GM21786 (cell line): Measurements from ENCODE around the gene DHRS7B.
"Not testable (repeated sequence)": the region's sequence is repeated elsewhere in the genome, so short reads cannot be mapped to it uniquely, and the experiment has no call there.

Source experiments
- ATAC-seq: cut with Tn5 transposase; IDR thresholded peaks from one replicate; pipeline ENCODE4 v1.9.1; 2021; ENCODE audit not compliant: unreplicated experiment

DHRS7B gene, protein sequence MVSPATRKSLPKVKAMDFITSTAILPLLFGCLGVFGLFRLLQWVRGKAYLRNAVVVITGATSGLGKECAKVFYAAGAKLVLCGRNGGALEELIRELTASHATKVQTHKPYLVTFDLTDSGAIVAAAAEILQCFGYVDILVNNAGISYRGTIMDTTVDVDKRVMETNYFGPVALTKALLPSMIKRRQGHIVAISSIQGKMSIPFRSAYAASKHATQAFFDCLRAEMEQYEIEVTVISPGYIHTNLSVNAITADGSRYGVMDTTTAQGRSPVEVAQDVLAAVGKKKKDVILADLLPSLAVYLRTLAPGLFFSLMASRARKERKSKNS

DNA sequence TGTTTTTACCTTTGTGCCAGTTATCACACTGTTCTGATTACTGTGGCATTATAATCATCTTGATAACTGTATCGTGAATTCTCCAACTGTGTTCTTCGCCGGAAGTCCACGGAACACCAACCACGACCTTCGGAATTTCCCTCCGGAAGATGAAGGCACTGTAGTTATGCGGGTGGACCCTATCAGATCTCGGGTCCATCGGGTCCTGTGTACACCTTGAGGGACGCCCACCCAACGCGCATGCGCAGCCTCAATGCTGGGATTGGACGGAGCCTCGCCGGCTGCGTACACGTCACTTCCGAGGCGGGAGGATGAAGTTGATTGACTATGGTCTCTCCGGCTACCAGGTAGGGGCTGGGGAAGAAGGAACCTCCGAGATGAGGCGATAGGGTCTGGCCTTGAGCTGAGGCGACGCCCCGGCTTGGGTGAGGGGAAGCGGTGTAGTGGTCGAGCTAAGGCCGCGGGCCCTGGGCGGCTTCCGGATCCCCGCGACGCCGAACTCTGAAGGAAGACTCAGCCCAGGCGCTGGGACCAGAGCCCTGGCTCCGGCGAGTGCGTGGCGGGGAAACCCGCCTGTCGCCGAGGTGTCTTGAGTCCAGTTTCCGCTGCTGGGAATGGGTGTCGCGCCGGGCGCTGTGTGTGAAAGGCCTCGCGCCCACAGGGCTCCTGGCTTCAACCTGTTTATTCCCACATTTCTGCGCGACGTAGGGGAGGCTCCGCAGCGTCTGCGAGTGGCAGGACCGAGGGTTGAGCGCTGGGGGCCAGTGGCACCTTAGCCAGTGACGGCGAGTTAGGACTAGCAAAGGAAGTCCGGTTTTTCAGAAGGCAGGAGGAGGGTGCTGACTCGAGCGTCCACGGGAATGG is at the start of gene DHRS7B:
Gene DHRS7B (plus strand): TSS at position 320 of the 864 bp plus-strand sequence. CDS start 8 bp downstream, at position 328.
- peak; percentile 95 for ATAC-seq

DNA sequence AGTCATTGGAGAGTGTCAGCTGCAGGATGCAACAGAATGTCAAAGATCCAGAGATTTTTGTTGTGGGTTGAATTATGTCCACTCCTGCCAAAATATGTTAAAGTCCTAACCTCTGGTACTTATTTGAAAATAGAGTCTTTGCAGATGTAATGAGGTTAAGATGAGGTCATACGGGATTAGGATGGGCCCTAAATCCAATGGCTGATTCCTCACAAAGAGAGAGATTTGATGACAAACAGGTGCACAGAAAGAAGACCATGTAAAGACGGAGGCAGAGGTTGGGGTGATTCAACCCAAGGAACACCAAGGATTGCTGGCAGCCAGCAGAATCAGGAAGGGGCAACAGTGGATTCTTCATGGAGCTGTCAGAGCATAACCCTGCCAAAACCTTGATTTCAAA is 49.5 kb upstream of the DHRS7B start:
- no peak for ATAC-seq

DNA sequence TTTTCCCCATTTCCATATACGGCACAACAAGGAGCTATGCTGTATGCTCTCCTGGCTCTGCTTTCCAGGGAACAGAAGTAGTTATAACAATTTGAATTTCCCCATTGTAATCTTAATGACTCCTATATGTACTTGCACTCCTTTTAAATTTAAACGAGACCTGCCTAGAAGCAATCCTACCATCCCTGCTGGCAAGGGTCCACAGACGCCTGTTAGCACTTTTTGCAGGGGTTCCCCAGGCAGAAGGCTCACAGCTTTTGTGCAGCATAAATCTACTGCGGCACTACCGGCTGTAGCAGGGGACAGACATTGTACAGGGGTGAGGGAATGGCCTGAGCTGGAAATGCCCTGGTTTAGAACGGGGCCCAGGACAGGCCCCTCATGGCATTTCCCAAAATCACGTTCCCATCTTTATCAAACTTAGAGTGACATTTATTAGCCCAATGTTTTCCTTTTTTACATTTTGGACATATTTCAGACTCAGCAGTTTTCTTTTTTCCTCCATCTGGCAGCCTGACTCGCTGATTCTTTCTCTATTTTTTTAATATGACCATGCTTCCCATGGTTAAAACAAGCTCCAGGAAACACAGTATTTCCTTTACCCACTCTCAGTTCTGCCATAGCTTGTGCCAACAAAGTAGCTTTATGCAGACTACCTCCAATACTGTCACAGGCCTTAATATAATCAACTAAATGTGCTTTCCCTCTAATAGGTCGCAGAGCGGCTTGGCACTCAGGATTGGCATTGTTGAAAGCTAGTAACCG is 48.6 kb upstream of the DHRS7B start:
- no peak for ATAC-seq

DNA sequence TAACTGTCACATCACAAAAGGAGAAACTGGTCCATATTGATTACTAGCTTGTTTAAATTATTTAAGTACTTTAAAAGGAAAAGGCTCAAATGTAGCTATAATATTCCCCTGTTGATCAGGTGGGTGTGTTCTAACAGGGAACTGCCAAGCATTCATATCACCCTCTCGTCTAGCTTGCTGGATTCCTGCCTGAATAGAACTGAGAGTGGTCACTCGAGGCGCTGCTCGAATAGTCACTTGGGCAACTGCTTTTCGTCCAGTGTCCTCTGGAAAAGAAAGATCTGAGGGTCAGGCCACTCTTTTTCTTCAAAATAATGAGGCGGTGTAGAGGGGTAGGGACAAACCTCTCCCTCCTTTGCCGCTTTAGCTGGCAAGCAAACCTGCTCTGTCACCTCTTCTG is 47.6 kb upstream of the DHRS7B start:
- no peak for ATAC-seq

DNA sequence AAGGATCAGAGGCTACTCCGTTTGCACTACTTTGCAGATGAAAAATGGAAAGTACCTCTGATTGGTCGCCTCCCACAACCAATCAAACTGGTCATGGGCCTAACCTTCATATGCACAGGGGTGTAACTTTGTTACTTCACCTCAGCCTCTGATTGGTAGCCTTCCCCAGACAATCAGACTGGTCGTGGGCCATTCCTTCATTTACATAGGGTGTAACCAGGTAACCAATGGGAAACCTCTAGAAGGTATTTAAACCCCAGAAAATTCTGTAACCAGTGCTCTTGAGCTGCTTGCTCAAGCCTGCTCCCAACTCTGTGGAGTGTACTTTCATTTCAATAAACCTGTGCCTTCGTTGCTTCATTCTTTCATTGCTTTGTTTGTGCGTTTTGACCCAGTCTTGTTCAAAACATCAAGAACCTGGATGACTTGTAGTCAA is 44.7 kb upstream of the DHRS7B start:
- no peak for ATAC-seq

DNA sequence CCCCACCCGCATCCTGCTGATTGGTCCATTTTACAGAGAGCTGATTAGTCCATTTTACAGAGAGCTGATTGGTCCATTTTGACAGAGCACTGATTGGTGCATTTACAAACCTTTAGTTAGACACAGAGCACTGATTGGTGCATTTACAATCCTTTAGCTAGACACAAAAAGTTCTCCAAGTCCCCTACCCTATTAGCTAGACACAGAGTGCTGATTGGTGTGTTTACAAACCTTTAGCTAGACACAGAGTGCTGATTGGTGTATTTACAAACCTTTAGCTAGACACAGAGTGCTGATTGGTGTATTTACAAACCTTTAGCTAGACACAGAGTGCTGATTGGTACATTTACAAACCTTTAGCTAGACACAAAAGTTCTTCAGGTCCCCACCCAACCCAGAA is 41.5 kb upstream of the DHRS7B start:
- not testable (repeated sequence) for ATAC-seq

DNA sequence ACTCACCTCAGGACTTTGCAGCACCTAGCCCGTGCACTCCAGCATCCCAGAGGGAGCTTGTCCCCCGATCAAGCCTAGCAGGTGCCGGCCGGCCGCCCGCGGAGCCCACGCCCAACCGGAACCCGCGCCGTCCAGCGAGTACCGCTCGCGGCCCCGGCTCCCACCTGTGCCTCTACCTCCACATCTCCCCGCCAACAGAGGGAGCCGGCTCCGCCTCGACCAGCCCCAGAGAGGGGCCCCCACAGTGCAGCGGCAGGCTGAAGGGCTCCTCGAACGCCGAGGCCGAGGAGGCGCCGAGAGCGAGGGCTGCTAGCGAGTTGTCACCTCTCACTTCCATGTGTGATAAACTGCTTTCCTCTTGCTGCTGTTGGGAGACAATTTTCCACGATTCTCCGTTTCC is 41.1 kb upstream of the DHRS7B start:
- no peak for ATAC-seq

DNA sequence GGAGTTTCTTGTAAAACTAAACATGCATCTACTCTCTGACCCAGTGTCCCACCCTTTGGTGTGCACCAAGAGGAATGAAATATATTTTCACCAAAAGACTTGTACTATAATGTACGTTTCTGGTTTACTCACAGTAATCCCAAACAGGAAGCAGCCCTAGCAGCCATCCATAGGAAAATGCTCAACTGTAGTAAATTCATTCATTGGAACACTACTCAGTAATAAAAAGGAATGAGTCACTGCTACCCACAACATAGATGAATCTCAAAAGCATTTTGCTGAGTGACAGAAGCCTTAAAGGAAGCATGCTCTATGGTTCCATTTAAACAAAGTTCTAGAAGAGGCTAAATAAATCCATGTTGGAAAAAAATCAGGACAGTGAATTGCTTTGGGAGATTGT is 37.6 kb upstream of the DHRS7B start:
- ATAC-seq, result no peak

DNA sequence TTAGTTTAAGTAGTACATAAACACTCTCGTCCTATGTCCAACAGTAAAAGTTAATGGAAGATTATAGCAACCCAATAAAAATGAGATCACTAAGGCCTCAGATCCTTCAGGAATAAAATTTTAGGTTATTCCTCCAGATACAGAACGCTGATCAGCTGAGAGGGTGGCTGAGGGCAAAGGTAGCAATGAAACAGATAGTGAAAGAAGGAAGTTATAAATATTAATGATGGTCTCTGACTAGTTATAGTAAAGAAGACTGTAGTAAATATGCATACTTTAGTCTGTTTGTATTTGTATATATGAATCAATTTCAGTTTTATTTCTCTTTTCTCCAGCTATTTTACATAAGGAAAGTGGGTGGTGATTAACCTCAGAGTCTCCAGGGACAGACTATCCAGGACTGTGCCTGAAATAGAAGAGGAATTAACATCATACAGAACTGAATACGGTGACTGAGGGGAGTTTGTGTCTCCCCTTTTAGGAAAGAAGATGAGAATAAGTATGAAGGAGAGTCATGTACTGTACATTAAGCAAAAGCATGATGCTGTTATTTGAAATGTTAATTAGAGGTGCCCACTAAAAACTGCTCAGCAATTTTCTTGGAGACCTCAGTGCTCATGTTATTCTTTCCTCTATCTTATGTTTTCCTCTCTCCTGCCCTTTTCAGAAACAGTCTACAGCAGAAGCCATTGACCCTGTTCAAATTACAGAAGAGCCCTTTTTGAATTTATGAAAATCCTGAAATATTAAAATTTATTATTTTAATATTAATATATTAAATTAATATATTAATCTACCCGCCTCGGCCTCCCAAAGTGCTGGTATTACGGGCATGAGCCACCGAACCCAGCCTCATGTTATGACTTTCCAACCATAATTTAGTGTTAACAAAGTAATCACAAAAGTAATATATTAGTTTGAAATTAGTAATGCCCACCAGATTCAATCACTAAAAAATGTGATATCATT is 36.5 kb upstream of the DHRS7B start:
- ATAC-seq, result no peak

DNA sequence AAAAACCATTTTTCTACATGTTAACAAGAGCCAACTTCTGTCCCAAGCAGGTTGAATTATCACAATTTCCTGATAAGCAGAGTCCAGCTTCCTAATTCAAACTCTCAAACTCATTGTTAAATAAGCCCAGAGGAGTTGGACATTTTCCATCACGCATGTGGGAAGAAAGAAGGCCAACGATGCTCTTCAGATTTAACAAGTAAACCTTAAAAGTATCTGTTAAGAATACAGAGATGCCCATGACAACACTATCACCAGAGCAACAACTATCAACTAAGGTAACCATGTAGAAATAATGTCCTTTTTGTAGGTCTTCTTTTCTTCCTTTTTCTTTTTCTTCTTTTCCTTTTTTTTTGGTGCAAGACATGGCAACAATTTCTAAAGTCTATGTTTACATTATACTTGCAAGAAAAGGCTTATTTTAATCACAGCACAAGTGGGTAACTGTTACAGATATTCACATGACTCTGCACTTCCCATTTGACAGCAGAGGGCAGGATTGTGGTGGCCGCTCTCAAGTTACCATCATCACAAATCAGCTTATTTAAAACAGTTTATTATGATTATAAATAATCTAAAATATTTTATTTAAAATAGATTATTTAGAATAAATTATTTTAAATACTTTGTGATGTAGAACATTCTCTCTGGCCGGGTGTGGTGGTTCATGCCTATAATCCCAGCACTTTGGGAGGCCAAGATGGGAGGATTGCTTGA is 35.7 kb upstream of the DHRS7B start:
- no peak for ATAC-seq

DNA sequence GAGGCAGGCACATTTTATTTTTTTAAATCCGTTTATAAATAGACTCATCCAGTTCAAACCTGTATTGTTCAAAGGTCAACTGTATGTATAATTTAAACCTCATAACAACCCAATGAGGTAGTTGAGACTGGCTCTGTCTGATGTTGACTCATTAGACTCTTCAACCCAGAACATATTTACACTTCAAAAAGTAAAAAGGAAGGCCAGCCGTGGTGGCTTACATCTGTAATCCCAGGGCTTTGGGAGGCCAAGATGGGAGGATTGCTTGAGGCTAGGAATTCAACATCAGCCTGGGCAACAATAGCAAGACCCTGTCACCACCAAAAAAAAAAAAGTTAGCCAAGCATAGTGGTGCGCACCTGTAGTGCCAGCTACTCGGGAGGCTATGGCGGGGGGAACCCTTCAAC is 32.5 kb upstream of the DHRS7B start:
- ATAC-seq, result no peak

DNA sequence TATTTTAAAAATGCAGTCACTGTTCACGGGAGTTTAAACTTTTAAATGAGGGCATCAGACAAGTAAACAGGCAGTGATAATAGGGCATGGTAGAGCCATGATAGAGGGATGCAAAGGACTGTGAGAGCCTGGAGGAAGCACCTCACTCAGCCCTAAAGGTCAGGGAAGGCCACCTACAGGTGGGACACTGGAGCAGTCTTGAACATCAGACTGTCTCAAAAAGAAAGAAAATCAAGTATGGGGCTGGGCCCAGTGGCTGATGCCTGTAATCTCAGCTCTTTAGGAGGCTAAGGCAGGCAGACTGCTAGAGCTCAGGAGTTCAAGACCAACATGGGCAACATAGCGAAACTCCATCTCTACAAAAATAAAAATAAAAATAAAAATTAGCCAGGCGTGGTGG is 31.0 kb upstream of the DHRS7B start:
- ATAC-seq, result no peak

DNA sequence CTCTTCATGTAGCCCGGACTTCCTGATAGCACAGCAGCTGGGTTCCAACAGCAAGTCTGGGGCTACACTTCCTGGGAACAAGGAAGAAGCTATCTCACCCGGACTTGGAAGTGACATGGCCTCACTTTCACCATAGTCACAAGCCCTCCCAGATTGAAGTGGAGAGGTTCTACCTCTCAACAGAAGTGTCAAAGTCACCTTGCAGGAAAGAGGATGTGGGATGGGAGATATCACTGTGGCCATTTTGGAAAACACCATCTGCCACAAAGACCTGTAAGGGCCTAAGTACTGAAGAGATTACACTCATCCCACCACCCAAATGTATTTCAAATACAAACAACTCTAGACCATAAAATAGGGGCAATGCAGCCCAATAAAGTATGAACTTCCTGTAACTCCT is 29.9 kb upstream of the DHRS7B start:
- no peak for ATAC-seq

DNA sequence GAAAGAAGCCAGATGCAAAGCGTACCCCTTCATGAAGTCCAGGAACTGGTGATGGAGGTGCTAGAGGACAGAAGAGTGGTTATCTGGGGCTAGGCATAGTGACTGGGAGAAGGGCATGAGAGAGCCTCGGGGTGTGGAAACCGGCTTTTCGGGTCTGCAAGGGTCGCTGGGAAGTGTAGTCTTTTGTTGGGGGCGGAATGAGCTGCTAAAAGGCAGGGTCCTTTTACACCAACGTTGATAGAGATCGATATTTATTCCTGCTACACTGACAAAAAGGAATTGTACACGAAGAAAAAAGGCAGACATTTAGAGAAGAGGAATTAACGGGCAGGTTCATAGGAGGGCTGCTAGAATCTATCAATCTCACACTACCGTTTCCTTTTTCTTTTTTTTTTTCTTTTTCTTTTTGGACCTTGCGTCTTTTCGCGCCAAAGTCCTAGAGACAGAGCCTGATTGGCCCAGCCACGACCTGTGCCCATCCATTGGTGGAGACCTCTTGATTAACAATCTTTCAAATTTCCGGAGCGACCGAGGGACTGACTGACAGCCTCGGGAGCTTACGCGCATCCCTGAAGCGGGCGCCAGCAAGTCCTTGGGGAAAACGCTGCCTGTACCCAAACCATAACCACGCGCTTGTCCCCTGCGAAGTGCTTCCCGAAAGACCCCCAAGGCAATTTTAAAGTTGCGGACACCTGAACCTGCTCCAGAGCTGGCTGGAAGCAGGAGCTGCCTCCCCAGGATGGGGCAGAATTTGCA is 27.7 kb upstream of the DHRS7B start:
- ATAC-seq, result peak; percentile 96

DNA sequence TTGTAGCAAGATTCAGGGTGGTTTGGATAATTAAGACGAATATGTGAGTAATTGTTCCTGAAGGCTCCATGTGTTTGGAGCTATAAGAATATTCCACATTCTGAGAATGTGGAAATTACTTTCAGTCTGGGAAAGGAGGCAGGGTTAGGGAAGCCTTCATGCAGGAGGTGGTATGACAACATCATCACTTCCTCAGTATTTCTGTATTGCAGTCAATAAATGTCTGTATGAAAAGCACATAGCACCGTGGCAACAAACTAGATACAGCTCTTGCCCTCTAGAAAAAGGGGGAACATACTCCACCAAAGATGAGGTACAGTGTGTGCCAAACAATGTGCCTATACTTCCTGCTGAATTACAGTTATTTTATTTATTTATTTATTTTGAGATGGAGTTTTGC is 26.1 kb upstream of the DHRS7B start:
- ATAC-seq, result no peak

DNA sequence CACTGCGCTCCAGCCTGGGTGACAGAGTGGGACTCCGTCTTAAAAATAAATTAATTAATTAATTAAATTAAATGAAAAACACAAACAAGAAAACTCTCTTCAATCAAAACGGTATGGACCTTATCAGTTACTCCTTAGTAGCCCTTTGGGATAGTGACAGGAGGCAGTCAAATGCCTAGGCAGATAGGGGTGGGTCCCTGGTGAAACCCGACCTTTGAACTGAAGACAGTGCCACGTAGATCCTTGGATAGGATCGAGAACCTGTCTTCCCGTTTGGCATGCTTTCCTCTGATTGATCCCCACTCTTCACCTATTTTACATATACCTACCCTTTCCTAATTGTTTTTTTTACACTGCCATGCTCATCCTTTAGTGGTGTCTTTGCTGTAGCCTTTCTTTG is 22.2 kb upstream of the DHRS7B start:
- no peak for ATAC-seq

DNA sequence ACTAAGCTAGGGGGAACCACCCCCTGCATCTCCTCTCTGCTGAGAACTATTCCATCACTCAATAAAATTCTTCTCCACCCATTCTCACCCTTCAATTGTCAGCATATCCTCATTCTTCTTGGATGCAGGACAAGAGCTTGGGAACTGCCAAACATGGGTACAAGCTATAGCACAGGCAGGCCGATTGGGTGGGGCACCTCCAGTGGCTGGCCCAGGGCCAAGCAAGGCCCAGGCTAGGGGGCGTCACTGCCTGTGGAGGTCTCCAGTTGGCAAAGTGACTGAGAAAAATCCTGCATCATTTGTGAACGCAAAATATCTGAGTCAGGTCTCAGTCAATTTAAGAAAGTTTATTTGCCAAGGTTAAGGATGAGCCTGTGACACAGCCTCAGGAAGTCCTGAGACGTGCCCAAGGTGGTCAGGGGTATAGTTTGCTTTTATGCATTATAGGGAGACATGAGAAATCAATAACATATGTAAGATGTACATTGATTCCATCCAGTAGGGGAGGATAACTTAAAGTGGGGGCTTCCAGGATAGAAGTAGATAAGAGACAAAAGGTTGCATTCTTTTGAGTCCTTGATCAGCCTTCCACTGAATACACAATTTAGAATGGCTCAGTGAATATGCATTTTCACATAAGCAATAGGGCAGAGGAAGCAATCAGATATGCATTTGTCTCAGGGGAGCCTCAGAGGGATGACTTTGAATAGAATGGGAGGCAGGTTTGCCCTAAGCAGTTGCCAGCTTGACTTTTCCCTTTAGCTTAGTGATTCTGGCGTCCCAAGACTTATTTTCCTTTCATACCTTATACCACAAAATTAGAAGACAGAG is 21.5 kb upstream of the DHRS7B start:
- ATAC-seq, result no peak

DNA sequence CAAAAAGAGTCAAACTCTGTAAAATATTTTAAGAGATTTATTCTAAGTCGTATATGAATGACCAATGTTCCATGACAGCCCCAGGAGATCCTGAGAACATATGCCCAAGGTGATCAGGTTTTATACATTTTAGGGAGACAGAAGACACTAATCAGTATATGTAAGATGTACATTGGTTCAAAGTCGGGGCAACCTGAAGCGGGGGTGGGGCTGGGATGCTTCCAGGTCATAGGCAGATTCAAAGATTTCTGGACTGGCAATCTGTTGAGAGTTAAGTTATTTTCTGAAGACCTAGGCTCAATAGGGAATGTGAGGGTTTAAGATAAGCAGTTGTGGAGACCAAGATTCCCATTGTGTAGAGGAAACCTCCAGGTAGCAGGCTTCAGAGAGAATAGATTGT is 20.4 kb upstream of the DHRS7B start:
- no peak for ATAC-seq
